Measurements from ENCODE around the gene ZC3H14.

ZC3H14 gene

DNA sequence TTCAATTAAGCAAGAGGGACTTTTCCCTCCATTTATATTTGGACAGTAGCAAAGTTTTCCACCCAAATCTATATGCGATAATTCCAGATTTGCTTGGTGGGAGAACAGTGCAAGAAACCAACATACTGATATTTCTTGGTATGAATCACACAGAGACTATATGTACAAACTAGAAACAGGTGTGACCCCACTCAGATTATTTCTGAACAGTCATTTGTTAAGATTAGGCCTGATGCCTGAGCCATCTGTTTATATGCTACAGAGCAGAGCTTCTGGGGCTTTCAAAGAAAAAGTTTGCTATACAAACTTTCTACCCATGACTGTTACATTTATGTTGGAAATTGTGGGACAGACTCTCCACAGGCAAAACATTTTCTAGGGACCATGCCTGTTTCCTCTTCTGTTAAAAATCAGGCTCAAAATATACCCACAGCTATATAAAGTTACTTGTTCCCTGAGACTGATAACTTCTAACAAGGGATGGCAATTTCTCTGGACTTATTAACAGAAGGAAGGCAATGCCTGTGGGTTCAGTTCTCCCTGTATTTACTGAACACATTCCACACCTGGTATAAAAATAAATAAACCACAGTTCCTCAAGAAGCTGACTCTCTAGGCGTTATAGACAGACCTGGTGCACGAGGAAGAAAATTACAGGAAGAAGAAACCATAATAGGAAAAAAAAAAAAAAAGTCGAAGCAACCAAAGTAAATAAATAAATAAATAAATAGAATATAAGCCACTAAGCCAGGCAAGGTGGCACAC is 16.0 kb upstream of the ZC3H14 start:
- Histone ChIP-seq H3K4me3 (ENCODE audit: severe bottlenecking) (no peak overlapping the region), H3K9me3 (ENCODE audit: severe bottlenecking) (no peaks in the 10 kb centered on the region), H3K36me3 (ENCODE audit: low read depth) (peaks cover 42% of the 10 kb centered on the region), H3K27me3 (ENCODE audit: insufficient read depth, poor library complexity, severe bottlenecking) (no peaks in the 10 kb centered on the region), H3K27ac (ENCODE audit: poor library complexity, severe bottlenecking) (no peak overlapping the region), H3K4me1 (ENCODE audit: insufficient read depth, poor library complexity, severe bottlenecking) (peaks cover 5% of the 10 kb centered on the region)
- DNase-seq (ENCODE audit: low spot score) (no peak), ATAC-seq (ENCODE audit: low read depth) (no peak)
- TF ChIP-seq, protein P1, sequence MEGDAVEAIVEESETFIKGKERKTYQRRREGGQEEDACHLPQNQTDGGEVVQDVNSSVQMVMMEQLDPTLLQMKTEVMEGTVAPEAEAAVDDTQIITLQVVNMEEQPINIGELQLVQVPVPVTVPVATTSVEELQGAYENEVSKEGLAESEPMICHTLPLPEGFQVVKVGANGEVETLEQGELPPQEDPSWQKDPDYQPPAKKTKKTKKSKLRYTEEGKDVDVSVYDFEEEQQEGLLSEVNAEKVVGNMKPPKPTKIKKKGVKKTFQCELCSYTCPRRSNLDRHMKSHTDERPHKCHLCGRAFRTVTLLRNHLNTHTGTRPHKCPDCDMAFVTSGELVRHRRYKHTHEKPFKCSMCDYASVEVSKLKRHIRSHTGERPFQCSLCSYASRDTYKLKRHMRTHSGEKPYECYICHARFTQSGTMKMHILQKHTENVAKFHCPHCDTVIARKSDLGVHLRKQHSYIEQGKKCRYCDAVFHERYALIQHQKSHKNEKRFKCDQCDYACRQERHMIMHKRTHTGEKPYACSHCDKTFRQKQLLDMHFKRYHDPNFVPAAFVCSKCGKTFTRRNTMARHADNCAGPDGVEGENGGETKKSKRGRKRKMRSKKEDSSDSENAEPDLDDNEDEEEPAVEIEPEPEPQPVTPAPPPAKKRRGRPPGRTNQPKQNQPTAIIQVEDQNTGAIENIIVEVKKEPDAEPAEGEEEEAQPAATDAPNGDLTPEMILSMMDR (IDR thresholded peaks at IDR 0.05; ENCODE audit: poor library complexity, severe bottlenecking) = no peak

DNA sequence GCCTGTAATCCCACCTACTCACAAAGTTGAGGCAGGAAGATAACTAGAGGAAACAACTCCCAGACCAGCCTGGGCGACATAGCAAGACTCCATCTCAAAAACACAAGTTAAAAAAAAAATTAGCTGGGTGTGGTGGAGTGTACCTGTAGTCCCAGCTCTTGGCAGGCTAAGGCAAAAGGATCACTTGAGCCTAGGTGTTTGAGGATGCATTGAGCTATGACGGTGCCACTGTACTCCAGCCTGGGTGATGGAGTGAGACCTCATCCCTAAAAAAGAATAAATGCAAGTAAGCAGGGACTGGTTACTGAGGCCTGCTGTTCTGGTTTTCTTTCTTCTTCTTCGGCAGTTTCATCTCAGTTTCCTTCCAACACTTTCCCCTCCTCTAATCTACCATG is 15.5 kb upstream of the ZC3H14 start:
- Histone ChIP-seq H3K9me3 (ENCODE audit: severe bottlenecking) (no peaks in the 10 kb centered on the region), H3K36me3 (ENCODE audit: low read depth) (peaks cover 42% of the 10 kb centered on the region), H3K4me3 (ENCODE audit: severe bottlenecking) (no peak overlapping the region), H3K27ac (ENCODE audit: poor library complexity, severe bottlenecking) (no peak overlapping the region), H3K4me1 (ENCODE audit: insufficient read depth, poor library complexity, severe bottlenecking) (peaks cover 6% of the 10 kb centered on the region), H3K27me3 (ENCODE audit: insufficient read depth, poor library complexity, severe bottlenecking) (no peaks in the 10 kb centered on the region)
- TF ChIP-seq, protein P1 (IDR thresholded peaks at IDR 0.05; ENCODE audit: poor library complexity, severe bottlenecking) = no peak
- DNase-seq (ENCODE audit: low spot score) = no peak
- no peak for ATAC-seq (ENCODE audit: low read depth)

DNA sequence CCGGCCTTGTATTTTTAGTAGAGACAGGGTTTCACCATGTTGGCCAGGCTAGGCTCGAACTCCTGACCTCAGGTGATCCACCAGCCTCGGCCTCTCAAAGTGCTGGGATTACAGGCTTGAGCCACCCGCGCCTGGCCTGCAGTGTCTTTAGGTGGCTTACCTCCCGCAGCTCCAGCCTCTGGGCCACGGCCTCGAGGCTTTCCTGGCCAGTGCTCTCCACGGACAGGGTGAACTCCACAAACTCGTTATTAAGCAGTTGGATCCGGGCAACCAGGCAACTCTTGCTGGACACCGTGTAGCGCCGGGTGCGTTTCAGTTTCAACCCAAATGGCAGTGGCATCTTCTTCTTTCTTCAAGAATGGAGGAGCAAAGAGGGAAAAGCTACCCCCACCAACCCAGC is 12.8 kb upstream of the ZC3H14 start:
- Histone ChIP-seq H3K9me3 (ENCODE audit: severe bottlenecking) (no peaks in the 10 kb centered on the region), H3K27ac (ENCODE audit: poor library complexity, severe bottlenecking) (no peak overlapping the region), H3K4me1 (ENCODE audit: insufficient read depth, poor library complexity, severe bottlenecking) (peaks cover 20% of the 10 kb centered on the region), H3K36me3 (ENCODE audit: low read depth) (peaks cover 31% of the 10 kb centered on the region), H3K27me3 (ENCODE audit: insufficient read depth, poor library complexity, severe bottlenecking) (no peaks in the 10 kb centered on the region), H3K4me3 (ENCODE audit: severe bottlenecking) (no peak overlapping the region)
- ATAC-seq (ENCODE audit: low read depth) = no peak
- DNase-seq (ENCODE audit: low spot score) = no peak
- TF ChIP-seq, protein P1 (IDR thresholded peaks at IDR 0.05; ENCODE audit: poor library complexity, severe bottlenecking) = no peak

DNA sequence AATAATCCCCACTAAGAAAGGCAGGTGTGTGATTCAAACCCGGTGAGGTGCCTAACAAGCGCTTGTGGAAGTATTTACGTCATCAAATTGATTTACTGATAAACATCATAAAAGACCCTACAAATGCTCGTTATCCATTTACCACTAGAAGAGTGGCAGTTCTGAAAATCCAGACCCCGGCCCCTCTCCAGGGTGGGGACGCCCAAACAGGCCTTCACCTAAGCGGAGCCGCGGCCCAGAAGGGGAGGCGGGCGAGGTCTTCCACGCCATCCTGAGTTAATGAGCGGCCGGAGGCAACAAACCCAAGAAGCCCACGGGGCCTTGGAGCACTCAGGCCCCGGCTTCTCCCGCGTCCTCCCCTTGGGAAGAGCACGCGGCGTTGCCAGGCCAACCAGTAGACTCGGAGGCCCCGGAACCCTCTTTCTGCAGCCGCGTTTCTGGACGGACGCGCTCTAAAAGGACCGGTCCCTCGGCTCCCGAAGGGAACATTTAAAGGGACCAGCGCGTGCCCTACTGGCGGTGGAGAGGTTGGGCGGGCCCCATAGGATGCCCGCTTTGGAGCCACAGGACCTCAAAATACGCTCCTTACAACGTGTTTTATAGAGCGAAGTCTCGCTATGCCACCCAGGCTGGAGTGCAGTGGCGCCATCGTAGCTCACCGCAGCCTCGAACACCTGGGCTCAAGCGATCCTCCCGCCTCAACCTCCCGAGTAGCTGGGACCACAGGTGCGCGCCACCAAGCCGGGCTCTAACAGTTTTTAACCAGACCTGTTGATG is 11.6 kb upstream of the ZC3H14 start:
- Histone ChIP-seq H3K27me3 (ENCODE audit: insufficient read depth, poor library complexity, severe bottlenecking) (no peaks in the 10 kb centered on the region), H3K9me3 (ENCODE audit: severe bottlenecking) (no peaks in the 10 kb centered on the region), H3K4me3 (ENCODE audit: severe bottlenecking) (peak overlapping the region; percentile 67), H3K4me1 (ENCODE audit: insufficient read depth, poor library complexity, severe bottlenecking) (peaks cover 24% of the 10 kb centered on the region), H3K27ac (ENCODE audit: poor library complexity, severe bottlenecking) (peak overlapping the region; percentile 16), H3K36me3 (ENCODE audit: low read depth) (peaks cover 25% of the 10 kb centered on the region)
- TF ChIP-seq, protein P1 (IDR thresholded peaks at IDR 0.05; ENCODE audit: poor library complexity, severe bottlenecking) = peak; percentile 53
- ATAC-seq (ENCODE audit: low read depth) (peak; percentile 84), DNase-seq (ENCODE audit: low spot score) (peak; percentile 89)

Measured in RWPE2 (cell line).